ENCODE measurements around the gene FMNL2.

Gene FMNL2

GRCh38 chr2:152534460-152535135 is 199.6 kb downstream of the FMNL2 start:
- no peak for DNase-seq

GRCh38 chr2:152537081-152537651 is 202.2 kb downstream of the FMNL2 start:
- DNase-seq: no peak

- DNase-seq: no peak
Measured at GRCh38 chr2:152539424-152539823, 204.4 kb downstream of the FMNL2 start.

- no peak for DNase-seq
Measured at GRCh38 chr2:152541712-152542111, 206.7 kb downstream of the FMNL2 start.

GRCh38 chr2:152542337-152542994 is 207.5 kb downstream of the FMNL2 start:
- DNase-seq: no peak

- DNase-seq: no peak
Measured at GRCh38 chr2:152542995-152543481, 208.1 kb downstream of the FMNL2 start.

- no peak for DNase-seq
Measured at GRCh38 chr2:152543717-152544116, 208.7 kb downstream of the FMNL2 start.

- no peak for DNase-seq
Measured at GRCh38 chr2:152544638-152545037, 209.7 kb downstream of the FMNL2 start.

- DNase-seq: no peak
Measured at GRCh38 chr2:152546230-152546837, 211.4 kb downstream of the FMNL2 start.

GRCh38 chr2:152548111-152548875 is 213.3 kb downstream of the FMNL2 start:
- no peak for DNase-seq

GRCh38 chr2:152548996-152549395 is 214.0 kb downstream of the FMNL2 start:
- no peak for DNase-seq

GRCh38 chr2:152549423-152549822 is 214.4 kb downstream of the FMNL2 start:
- no peak for DNase-seq

GRCh38 chr2:152550386-152550785 is 215.4 kb downstream of the FMNL2 start:
- DNase-seq: no peak

- no peak for DNase-seq
Measured at GRCh38 chr2:152552888-152553287, 217.9 kb downstream of the FMNL2 start.

GRCh38 chr2:152553518-152553917 is 218.5 kb downstream of the FMNL2 start:
- peak in 1 of 2 experiments; percentile 10 for DNase-seq

GRCh38 chr2:152555048-152555447 is 220.1 kb downstream of the FMNL2 start:
- peak in 1 of 2 experiments; percentile 33 for DNase-seq

- DNase-seq: no peak
Measured at GRCh38 chr2:152556506-152556905, 221.5 kb downstream of the FMNL2 start.

GRCh38 chr2:152557273-152557888 is 222.4 kb downstream of the FMNL2 start:
- DNase-seq: no peak

GRCh38 chr2:152558158-152558984 is 223.4 kb downstream of the FMNL2 start:
- DNase-seq: peak; percentile 83 to 86

GRCh38 chr2:152559008-152559407 is 224.0 kb downstream of the FMNL2 start:
- no peak for DNase-seq

GRCh38 chr2:152560166-152560565 is 225.2 kb downstream of the FMNL2 start:
- no peak for DNase-seq

Data from NCI-H446 (cell line).